Thymus (tissue), 11 donors: ENCODE results near the gene TMEM255B. TPM values are rescaled to one million over a fixed set of nuclear protein-coding genes. Genes with fewer than 3 reads are reported as not detected.

Experiments used
- DNase-seq, 9 donors: peaks; one replicate each; pipeline ENCODE4 v3.0.0-alpha.2; 2013; ENCODE audit warnings: low spot score in 9 of 9, low read depth in 6 of 9, missing footprints in 1 of 9
- H3K27ac ChIP-seq, 2 donors: one replicate each; pipeline ENCODE4 v1.5.1; 2013; ENCODE audit warnings: control low read depth in 1 of 2, low read depth in 1 of 2, low read length in 1 of 2, mild to moderate bottlenecking in 1 of 2, moderate library complexity in 1 of 2
- H3K27me3 ChIP-seq, 2 donors: one replicate each; pipeline ENCODE4 v1.5.1; 2013; ENCODE audit warnings: low read length in 1 of 2; ENCODE audit not compliant: control insufficient read depth in 2 of 2, insufficient read depth in 1 of 2
- H3K36me3 ChIP-seq, 2 donors: one replicate each; pipeline ENCODE4 v1.5.1; 2013; ENCODE audit warnings: low read length in 1 of 2, mild to moderate bottlenecking in 1 of 2, moderate library complexity in 1 of 2; ENCODE audit not compliant: control insufficient read depth in 2 of 2, insufficient read depth in 2 of 2
- H3K4me1 ChIP-seq, 2 donors: one replicate each; pipeline ENCODE4 v1.5.1; 2013; ENCODE audit warnings: low read length in 2 of 2; ENCODE audit not compliant: control insufficient read depth in 2 of 2, insufficient read depth in 2 of 2
- H3K4me3 ChIP-seq, 2 donors: one replicate each; pipeline ENCODE4 v1.5.1; 2013; ENCODE audit warnings: low read length in 2 of 2, control low read depth in 1 of 2, mild to moderate bottlenecking in 1 of 2
- H3K9me3 ChIP-seq, 2 donors: one replicate each; pipeline ENCODE4 v1.5.1; 2013; ENCODE audit warnings: low read length in 1 of 2, mild to moderate bottlenecking in 1 of 2; ENCODE audit not compliant: control insufficient read depth in 2 of 2, insufficient read depth in 1 of 2
- WGBS: extraction: QIAGEN DNeasy Blood & Tissue Kit; methylation state at CpG from one replicate; pipeline ENCODE4 v1.1.7; 2013; 5-methylcytosine and 5-hydroxymethylcytosine counted together
- polyA plus RNA-seq: library from polyadenylated mRNA; stranded (reverse); fragments of 200-250 nt; gene quantifications from one replicate; pipeline ENCODE4 v1.2.3, GENCODE V29; 2013
- total RNA-seq: library from RNA; stranded (reverse); fragments of 120-200 nt; gene quantifications from one replicate; pipeline ENCODE4 v1.2.4, GENCODE V29; 2013
- donor health status: healthy.

Gene TMEM255B
- total and polyA plus RNA-seq, 2 donors: 0.61 to 7.2 TPM

GRCh38 chr13:113859311-113860050 lies 100.5 kb downstream of the TMEM255B start:
- H3K4me3 ChIP-seq: no peak overlapping the region
- no peaks in the 10 kb centered on the region for H3K36me3 ChIP-seq
- no peak overlapping the region for H3K27ac ChIP-seq
- H3K27me3 ChIP-seq: peaks cover 32 to 53% of the 10 kb centered on the region in 2 donors
- peaks cover 4 to 30% of the 10 kb centered on the region in 2 donors for H3K4me1 ChIP-seq
- WGBS: 96% methylated on average over 4 of the region's 4 CpGs
- DNase-seq: no peak
- H3K9me3 ChIP-seq: no peaks in the 10 kb centered on the region

GRCh38 chr13:113860051-113860664 lies 101.1 kb downstream of the TMEM255B start:
- H3K9me3 ChIP-seq: peaks cover 0 to 1% of the 10 kb centered on the region in 2 donors
- no peak for DNase-seq
- no peaks in the 10 kb centered on the region for H3K36me3 ChIP-seq
- H3K4me3 ChIP-seq: no peak overlapping the region
- WGBS: 86% methylated on average over 12 of the region's 12 CpGs
- peak overlapping the region in 1 of 2 donors; percentile 33 for H3K27ac ChIP-seq
- peaks cover 38 to 54% of the 10 kb centered on the region in 2 donors for H3K27me3 ChIP-seq
- peaks cover 4 to 24% of the 10 kb centered on the region in 2 donors for H3K4me1 ChIP-seq

GRCh38 chr13:113860665-113861432 lies 101.8 kb downstream of the TMEM255B start:
- H3K36me3 ChIP-seq: no peaks in the 10 kb centered on the region
- peaks cover 4 to 22% of the 10 kb centered on the region in 2 donors for H3K4me1 ChIP-seq
- peaks cover 0 to 1% of the 10 kb centered on the region in 2 donors for H3K9me3 ChIP-seq
- no peak for DNase-seq
- 84% methylated on average over 15 of the region's 15 CpGs for WGBS
- H3K27ac ChIP-seq: no peak overlapping the region
- H3K4me3 ChIP-seq: no peak overlapping the region
- H3K27me3 ChIP-seq: peaks cover 45 to 58% of the 10 kb centered on the region in 2 donors

GRCh38 chr13:113861433-113862030 lies 102.5 kb downstream of the TMEM255B start:
- H3K36me3 ChIP-seq: no peaks in the 10 kb centered on the region
- H3K4me1 ChIP-seq: peaks cover 4 to 16% of the 10 kb centered on the region in 2 donors
- H3K27ac ChIP-seq: peak overlapping the region in 1 of 2 donors; percentile 5
- H3K27me3 ChIP-seq: peaks cover 48 to 63% of the 10 kb centered on the region in 2 donors
- peaks cover 0 to 1% of the 10 kb centered on the region in 2 donors for H3K9me3 ChIP-seq
- no peak for DNase-seq
- H3K4me3 ChIP-seq: no peak overlapping the region
- 86% methylated on average over 12 of the region's 12 CpGs for WGBS

- WGBS: 84% methylated on average over 31 of the region's 31 CpGs
- no peak for DNase-seq
Measured at GRCh38 chr13:113862191-113862930, 103.3 kb downstream of the TMEM255B start.

GRCh38 chr13:113862931-113863523 lies 104.0 kb downstream of the TMEM255B start:
- no peak for DNase-seq
- WGBS: 6% methylated on average over 60 of the region's 60 CpGs
- peak overlapping the region; percentile 39 to 81 for H3K27ac ChIP-seq
- peaks cover 0 to 1% of the 10 kb centered on the region in 2 donors for H3K9me3 ChIP-seq
- peak overlapping the region; percentile 26 to 49 for H3K4me3 ChIP-seq
- no peaks in the 10 kb centered on the region for H3K36me3 ChIP-seq
- H3K4me1 ChIP-seq: peaks cover 4 to 12% of the 10 kb centered on the region in 2 donors
- peaks cover 48 to 66% of the 10 kb centered on the region in 2 donors for H3K27me3 ChIP-seq

More at GRCh38 chr13:113862191-113862930, 103.3 kb downstream of the TMEM255B start:
- H3K4me3 ChIP-seq: peak overlapping the region in 1 of 2 donors; percentile 26
- no peaks in the 10 kb centered on the region for H3K36me3 ChIP-seq
- peaks cover 48 to 66% of the 10 kb centered on the region in 2 donors for H3K27me3 ChIP-seq
- H3K4me1 ChIP-seq: peaks cover 4 to 12% of the 10 kb centered on the region in 2 donors
- H3K27ac ChIP-seq: peak overlapping the region in 1 of 2 donors; percentile 5
- H3K9me3 ChIP-seq: peaks cover 0 to 1% of the 10 kb centered on the region in 2 donors

GRCh38 chr13:113863524-113864272 lies 104.7 kb downstream of the TMEM255B start, which contains the start of gene GAS6:
GAS6 (minus strand) TSS chr13:113864076; CDS start chr13:113863920, 156 bp downstream.
- peaks cover 4 to 12% of the 10 kb centered on the region in 2 donors for H3K4me1 ChIP-seq
- DNase-seq: no peak
- H3K9me3 ChIP-seq: peaks cover 0 to 1% of the 10 kb centered on the region in 2 donors
- H3K27me3 ChIP-seq: peaks cover 48 to 67% of the 10 kb centered on the region in 2 donors
- WGBS: under 1% methylated on average over 116 of the region's 116 CpGs
- H3K36me3 ChIP-seq: no peaks in the 10 kb centered on the region
- peak within 1 kb of the TSS; percentile 26 to 49 for H3K4me3 ChIP-seq
- H3K27ac ChIP-seq: peak within 1 kb of the TSS; percentile 39 to 81
